B cell (primary cell): Measurements from ENCODE around the gene CDC42EP4. TPM values are rescaled to one million over a fixed set of nuclear protein-coding genes. Genes with fewer than 3 reads are reported as not detected.

Experiments
- ATAC-seq: fragments of 200-7000 bp; cut with Tn5 transposase; one replicate; pipeline ENCODE4 v1.10.0; 2021; ENCODE audit warnings: low read depth, mild to moderate bottlenecking, moderate number of reproducible peaks, moderate library complexity
- CTCF ChIA-PET: fragments of 350-600 bp; sonication (Branson Sonifier 250); formaldehyde crosslinking; loops from one replicate; lab custom pipeline; 2021; ENCODE audit warnings: antibody characterized with exemption, inconsistent platforms; lab: Charles Lee
- POLR2A ChIA-PET: fragments of 350-600 bp; sonication (Branson Sonifier 250); formaldehyde crosslinking; loops from one replicate; lab custom pipeline; 2021; ENCODE audit warnings: antibody characterized with exemption; lab: Charles Lee
- DNase-seq: peaks from one replicate; pipeline ENCODE4 v3.0.0; 2013
- H2AFZ ChIP-seq: 2 replicates; pipeline ENCODE4 v1.6.1; 2012; ENCODE audit warnings: mild to moderate bottlenecking, low read depth, low read length; ENCODE audit not compliant: insufficient read depth, poor library complexity, severe bottlenecking
- H3K27ac ChIP-seq, 2 donors: 1 replicate in 1 of 2; 2 replicates in 1 of 2; pipeline ENCODE4 v1.5.1; 2012 to 2013; ENCODE audit warnings: low read length in 2 of 2, mild to moderate bottlenecking in 2 of 2, moderate library complexity in 1 of 2
- H3K27me3 ChIP-seq, 4 experiments: fragments of 200-600 bp in 1 of 4; sonication (generic) in 1 of 4; replicated peaks in 1 of 4; 1 replicate in 2 of 4; 2 replicates in 2 of 4; pipeline versions ENCODE4 v1.6.1 to v1.7.0; 2013 to 2016; ENCODE audit warnings: low read length in 3 of 4, mild to moderate bottlenecking in 2 of 4, mixed read lengths in 1 of 4, moderate library complexity in 1 of 4; ENCODE audit not compliant: insufficient read depth in 4 of 4, control insufficient read depth in 3 of 4; ENCODE audit errors: control extremely low read depth in 1 of 4
- H3K36me3 ChIP-seq, 2 experiments: replicated peaks in 1 of 2; 1 replicate in 1 of 2; 2 replicates in 1 of 2; pipeline versions ENCODE4 v1.6.1 to v1.7.1; 2013; ENCODE audit warnings: low read length in 1 of 2; ENCODE audit not compliant: insufficient read depth in 2 of 2, control insufficient read depth in 1 of 2; ENCODE audit errors: control extremely low read depth in 1 of 2, extremely low read depth in 1 of 2
- H3K4me1 ChIP-seq, 2 donors: fragments of 200-600 bp in 1 of 2; sonication (generic) in 1 of 2; 1 replicate in 1 of 2; 2 replicates in 1 of 2; pipeline versions ENCODE4 v1.5.1 to v1.6.1; 2013 to 2017; ENCODE audit warnings: low read length in 2 of 2; ENCODE audit not compliant: control insufficient read depth in 2 of 2, insufficient read depth in 2 of 2
- H3K4me2 ChIP-seq: replicated peaks from 2 replicates; pipeline ENCODE3; 2012; ENCODE audit warnings: mild to moderate bottlenecking, low read depth, low read length; ENCODE audit not compliant: poor library complexity, severe bottlenecking
- H3K4me3 ChIP-seq, 5 experiments: fragments of 200-600 bp in 1 of 5; sonication (generic) in 1 of 5; 1 replicate in 3 of 5; 2 replicates in 2 of 5; pipeline versions ENCODE4 v1.5.1 to v1.7.0; 2011 to 2016; ENCODE audit warnings: low read length in 4 of 5, mild to moderate bottlenecking in 4 of 5, low read depth in 2 of 5, control low read depth in 1 of 5, moderate library complexity in 1 of 5; ENCODE audit not compliant: insufficient read depth in 1 of 5; ENCODE audit errors: control extremely low read depth in 1 of 5, extremely low read depth in 1 of 5
- H3K79me2 ChIP-seq: fragments of 200-600 bp; sonication (generic); one replicate; pipeline ENCODE4 v1.6.0; 2016; ENCODE audit warnings: low read length; ENCODE audit not compliant: control insufficient read depth, insufficient read depth
- H3K9ac ChIP-seq: fragments of 200-600 bp; sonication (generic); 2 replicates; pipeline ENCODE4 v1.6.1; 2017; ENCODE audit warnings: mild to moderate bottlenecking, low read length, moderate library complexity
- H3K9me3 ChIP-seq, 3 donors: one replicate each; pipeline versions ENCODE4 v1.6.1 to v1.7.1; 2013; ENCODE audit warnings: low read length in 2 of 3; ENCODE audit not compliant: control insufficient read depth in 2 of 3, insufficient read depth in 1 of 3; ENCODE audit errors: control extremely low read depth in 1 of 3
- H4K20me1 ChIP-seq: 2 replicates; pipeline ENCODE4 v1.6.0; 2012; ENCODE audit warnings: mild to moderate bottlenecking, low read length; ENCODE audit not compliant: insufficient read depth, control insufficient read depth, poor library complexity, severe bottlenecking
- H3K27ac Mint-ChIP-seq: one replicate; pipeline ENCODE4 v1.8.0; 2021; ENCODE audit warnings: mixed read lengths
- H3K27me3 Mint-ChIP-seq: one replicate; pipeline ENCODE4 v1.8.0; 2021; ENCODE audit warnings: mixed read lengths
- H3K4me1 Mint-ChIP-seq: one replicate; pipeline ENCODE4 v1.8.0; 2021; ENCODE audit warnings: mixed read lengths
- H3K4me3 Mint-ChIP-seq: one replicate; pipeline ENCODE4 v1.8.0; 2021; ENCODE audit warnings: mixed read lengths
- H3K9me3 Mint-ChIP-seq: one replicate; pipeline ENCODE4 v1.8.0; 2022; ENCODE audit warnings: mixed read lengths; ENCODE audit not compliant: insufficient read depth
- EZH2 ChIP-seq: IDR thresholded peaks from 2 replicates; pipeline ENCODE4 v1.6.1; 2012; ENCODE audit warnings: borderline replicate concordance, low read depth, mild to moderate bottlenecking, moderate library complexity, low read length; ENCODE audit not compliant: insufficient read depth, poor library complexity, severe bottlenecking
- WGBS: methylation state at CpG from one replicate; pipeline ENCODE4 v1.1.5; 2013; ENCODE audit warnings: missing lambda C conversion rate; ENCODE audit not compliant: insufficient coverage; 5-methylcytosine and 5-hydroxymethylcytosine counted together
- intact Hi-C: fragments of 100-400 bp; cut with micrococcal nuclease; formaldehyde crosslinking; loops from one replicate; pipeline ENCODE4 v1.10.0; 2022
- polyA plus RNA-seq: library from polyadenylated mRNA; depleted of rRNA; stranded (reverse); fragments of >200 nt; gene quantifications from 2 replicates; pipeline ENCODE4 v1.2.3, GENCODE V29; 2012
- total RNA-seq, 2 donors: library from RNA; stranded (reverse); fragments of 120-200 nt in 1 of 2; gene quantifications; 1 replicate in 1 of 2; 2 replicates in 1 of 2; pipeline versions ENCODE4 v1.2.3 to v1.2.4, GENCODE V29; 2013 to 2022
- TF ChIP-seq, protein P1 (sequence below): fragments of 200-600 bp; IDR thresholded peaks from one replicate; pipeline ENCODE4 v1.8.0; 2022; ENCODE audit warnings: antibody characterized with exemption, mild to moderate bottlenecking

The CDC42EP4 gene
- total and polyA plus RNA-seq, 2 donors (not counting 1 experiment from before 2014, with no cell fraction given), result 0.79 to 2.0 TPM

DNA sequence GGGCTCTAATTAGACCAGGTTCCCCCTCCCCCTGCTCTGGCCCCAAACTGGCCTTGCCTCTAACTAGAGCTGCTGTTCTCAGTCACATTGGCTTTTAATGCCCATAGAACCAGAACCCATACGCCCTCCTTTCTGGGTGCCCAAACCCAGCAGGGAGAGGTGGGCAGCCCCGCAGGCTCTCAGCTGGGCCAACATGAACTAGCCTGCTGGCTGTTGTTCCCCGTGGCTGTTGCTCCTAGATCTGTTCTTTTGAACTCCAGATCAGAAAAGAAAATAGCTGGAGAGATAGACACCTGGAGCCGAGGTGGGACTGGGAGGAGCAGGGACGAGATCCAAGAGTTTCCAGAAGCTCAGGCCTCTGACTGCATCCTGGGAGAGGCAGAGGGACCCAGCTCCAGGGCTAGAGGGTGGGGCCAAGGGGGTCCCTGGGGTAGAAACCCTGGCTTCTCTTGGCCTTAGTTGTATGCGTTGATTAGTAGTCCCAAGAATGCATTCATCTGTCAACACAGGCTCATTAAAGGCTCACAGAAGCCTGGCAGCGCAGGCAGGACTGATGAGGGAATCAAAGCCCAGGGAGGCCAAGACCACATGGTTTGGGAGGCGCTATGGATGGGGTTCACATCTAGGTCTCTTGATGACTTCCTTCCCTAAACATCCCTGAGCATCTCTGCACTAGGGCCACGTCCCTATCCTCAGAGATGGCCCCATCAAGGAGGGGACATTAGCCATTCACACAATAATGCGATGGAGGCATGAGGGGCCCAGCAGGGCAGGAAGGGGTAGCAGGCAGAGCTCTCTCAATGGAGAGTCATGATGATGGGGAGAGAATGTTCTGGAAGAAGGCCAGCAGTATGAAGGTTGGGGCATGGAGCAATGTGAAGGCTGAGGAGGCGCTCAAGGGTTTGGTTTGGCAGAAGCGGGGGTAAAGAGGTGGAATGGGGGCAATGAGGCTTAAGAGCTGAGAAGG, 48.8 kb downstream of the CDC42EP4 start:
- no peaks in the 10 kb centered on the region for H3K27me3 ChIP-seq
- H3K4me3 ChIP-seq, result no peak overlapping the region
- H3K4me3 Mint-ChIP-seq, result no peak overlapping the region
- H3K36me3 ChIP-seq, result no peaks in the 10 kb centered on the region
- ChIA-PET POLR2A (no interaction called here), CTCF (interaction anchor here (17.2 kb wide), 1 partner anchor 106 kb away, joined by 296 read pairs; no protein-coding TSS in a partner anchor)
- H3K27me3 Mint-ChIP-seq, result no peaks in the 10 kb centered on the region
- H3K9ac ChIP-seq, result no peak overlapping the region
- intact Hi-C loops, result no loop called here
- H3K27ac ChIP-seq, result no peak overlapping the region
- TF ChIP-seq EZH2, result no peak
- TF ChIP-seq, protein P1, sequence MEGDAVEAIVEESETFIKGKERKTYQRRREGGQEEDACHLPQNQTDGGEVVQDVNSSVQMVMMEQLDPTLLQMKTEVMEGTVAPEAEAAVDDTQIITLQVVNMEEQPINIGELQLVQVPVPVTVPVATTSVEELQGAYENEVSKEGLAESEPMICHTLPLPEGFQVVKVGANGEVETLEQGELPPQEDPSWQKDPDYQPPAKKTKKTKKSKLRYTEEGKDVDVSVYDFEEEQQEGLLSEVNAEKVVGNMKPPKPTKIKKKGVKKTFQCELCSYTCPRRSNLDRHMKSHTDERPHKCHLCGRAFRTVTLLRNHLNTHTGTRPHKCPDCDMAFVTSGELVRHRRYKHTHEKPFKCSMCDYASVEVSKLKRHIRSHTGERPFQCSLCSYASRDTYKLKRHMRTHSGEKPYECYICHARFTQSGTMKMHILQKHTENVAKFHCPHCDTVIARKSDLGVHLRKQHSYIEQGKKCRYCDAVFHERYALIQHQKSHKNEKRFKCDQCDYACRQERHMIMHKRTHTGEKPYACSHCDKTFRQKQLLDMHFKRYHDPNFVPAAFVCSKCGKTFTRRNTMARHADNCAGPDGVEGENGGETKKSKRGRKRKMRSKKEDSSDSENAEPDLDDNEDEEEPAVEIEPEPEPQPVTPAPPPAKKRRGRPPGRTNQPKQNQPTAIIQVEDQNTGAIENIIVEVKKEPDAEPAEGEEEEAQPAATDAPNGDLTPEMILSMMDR, result no peak
- H3K9me3 Mint-ChIP-seq, result no peaks in the 10 kb centered on the region
- H3K4me1 ChIP-seq, result no peaks in the 10 kb centered on the region
- H4K20me1 ChIP-seq, result no peaks in the 10 kb centered on the region
- H3K9me3 ChIP-seq, result no peaks in the 10 kb centered on the region
- DNase-seq (no peak), ATAC-seq (no peak)
- no peaks in the 10 kb centered on the region for H3K79me2 ChIP-seq
- H3K4me1 Mint-ChIP-seq, result no peaks in the 10 kb centered on the region
- no peak overlapping the region for H2AFZ ChIP-seq
- WGBS, result 87% methylated on average over 12 of the region's 12 CpGs
- no peak overlapping the region for H3K27ac Mint-ChIP-seq
- no peak overlapping the region for H3K4me2 ChIP-seq
